Activated T-cell treated with anti-CD3 and anti-CD28 coated beads, Interleukin-2, amount 50 U/mL, for 72 hours (primary cell): ENCODE results near the gene AIRE. TPM values are rescaled to one million over a fixed set of nuclear protein-coding genes. Genes with fewer than 3 reads are reported as not detected.
"Not testable (repeated sequence)": the region's sequence is repeated elsewhere in the genome, so short reads cannot be mapped to it uniquely, and the experiment has no call there.

Experiments used
- ATAC-seq, 2 donors: fragments of 150-1000 bp; cut with Tn5 transposase; replicated peaks in 1 of 2; 2 replicates each; pipeline ENCODE4 v1.10.0; 2021; ENCODE audit warnings: moderate library complexity in 2 of 2, mild to moderate bottlenecking in 1 of 2
- DNase-seq, 2 donors: peaks; one replicate each; pipeline ENCODE4 v3.0.0; 2021 to 2022; ENCODE audit warnings: mixed read lengths in 1 of 2
- H3K27ac Mint-ChIP-seq: one replicate; pipeline ENCODE4 v1.8.0; 2022; ENCODE audit warnings: mild to moderate bottlenecking, moderate library complexity, mixed read lengths
- H3K27me3 Mint-ChIP-seq: one replicate; pipeline ENCODE4 v1.8.0; 2022; ENCODE audit warnings: low read depth, mixed read lengths
- H3K36me3 Mint-ChIP-seq, 2 donors: one replicate each; pipeline ENCODE4 v1.8.0; 2022; ENCODE audit warnings: mixed read lengths in 2 of 2, mild to moderate bottlenecking in 1 of 2; ENCODE audit not compliant: insufficient read depth in 2 of 2
- H3K4me1 Mint-ChIP-seq: one replicate; pipeline ENCODE4 v1.8.0; 2022; ENCODE audit warnings: low read depth, mixed read lengths
- H3K4me3 Mint-ChIP-seq, 2 donors: one replicate each; pipeline ENCODE4 v1.8.0; 2022; ENCODE audit warnings: mild to moderate bottlenecking in 2 of 2, mixed read lengths in 2 of 2, moderate library complexity in 2 of 2
- H3K9me3 Mint-ChIP-seq, 2 donors: one replicate each; pipeline ENCODE4 v1.8.0; 2022; ENCODE audit warnings: mixed read lengths in 2 of 2
- total RNA-seq, 2 donors: library from RNA; stranded (reverse); gene quantifications; one replicate each; pipeline ENCODE4 v1.2.3, GENCODE V29; 2022

AIRE gene
- total RNA-seq, 2 donors from 2014 or later: not detected

DNA sequence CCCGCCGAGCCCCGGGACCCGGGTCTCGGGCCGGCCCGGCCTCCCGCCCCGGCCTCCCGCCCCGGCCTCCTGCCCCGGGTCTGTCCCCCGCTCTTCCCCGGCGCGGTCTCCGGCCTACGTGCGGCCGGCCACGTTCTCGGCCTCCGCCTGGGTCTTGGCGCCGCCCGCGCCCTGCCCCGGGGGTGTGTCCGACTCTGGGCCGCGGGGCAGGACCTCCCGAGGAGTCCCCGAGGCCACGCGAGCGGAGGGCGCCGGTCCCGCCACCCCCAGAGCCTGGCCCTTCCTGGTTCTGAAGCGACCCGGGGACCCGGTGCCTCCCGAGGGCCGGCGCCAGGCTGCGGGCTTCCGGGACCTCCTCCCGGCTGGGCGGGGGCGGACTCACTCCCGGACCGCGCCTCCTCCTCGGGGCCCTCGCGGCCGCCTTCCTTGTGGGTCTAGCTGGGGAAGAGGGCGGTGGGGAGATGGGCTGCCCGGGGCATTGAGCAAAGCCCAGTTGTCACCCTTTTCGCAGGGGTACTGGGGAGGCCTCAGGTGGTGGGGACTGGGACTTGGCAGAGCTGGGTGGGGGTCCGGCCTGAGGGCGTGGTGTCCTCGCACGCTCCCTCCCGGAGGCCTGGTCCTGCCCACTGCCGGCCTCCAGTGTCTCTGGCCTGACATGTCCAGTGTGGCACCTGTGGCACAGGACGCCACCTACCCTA is 14.7 kb downstream of the AIRE start:
- peaks cover 56% of the 10 kb centered on the region for H3K4me1 Mint-ChIP-seq
- H3K36me3 Mint-ChIP-seq: no peaks in the 10 kb centered on the region
- H3K9me3 Mint-ChIP-seq: no peaks in the 10 kb centered on the region

GRCh38 chr21:44301141-44301540 is 15.5 kb downstream of the AIRE start:
- no peak for DNase-seq
- Mint-ChIP-seq H3K27me3 (no peaks in the 10 kb centered on the region), H3K27ac (no peak overlapping the region), H3K9me3 (no peaks in the 10 kb centered on the region), H3K36me3 (no peaks in the 10 kb centered on the region), H3K4me3 (peak overlapping the region; percentile 86 to 89), H3K4me1 (peaks cover 54% of the 10 kb centered on the region)
- no peak for ATAC-seq

More for the DNA sequence above, 14.7 kb downstream of the AIRE start:
- Mint-ChIP-seq H3K4me3 (peak overlapping the region; percentile 86 to 89), H3K27me3 (no peaks in the 10 kb centered on the region), H3K27ac (no peak overlapping the region)
- peak; percentile 71 to 74 for DNase-seq
- peak; percentile 54 to 67 for ATAC-seq

GRCh38 chr21:44301961-44302406 is 16.3 kb downstream of the AIRE start:
- peaks cover 54% of the 10 kb centered on the region for H3K4me1 Mint-ChIP-seq

GRCh38 chr21:44302573-44303401 is 17.1 kb downstream of the AIRE start:
- H3K27ac Mint-ChIP-seq: not testable (repeated sequence)
- H3K4me1 Mint-ChIP-seq: peaks cover 48% of the 10 kb centered on the region
- H3K4me3 Mint-ChIP-seq: peak overlapping the region; percentile 34 to 51

More at GRCh38 chr21:44301961-44302406, 16.3 kb downstream of the AIRE start:
- no peak overlapping the region for H3K27ac Mint-ChIP-seq
- H3K9me3 Mint-ChIP-seq: no peaks in the 10 kb centered on the region
- no peaks in the 10 kb centered on the region for H3K27me3 Mint-ChIP-seq
- ATAC-seq: no peak
- H3K4me3 Mint-ChIP-seq: peak overlapping the region; percentile 34 to 89
- no peaks in the 10 kb centered on the region for H3K36me3 Mint-ChIP-seq
- DNase-seq: no peak

DNA sequence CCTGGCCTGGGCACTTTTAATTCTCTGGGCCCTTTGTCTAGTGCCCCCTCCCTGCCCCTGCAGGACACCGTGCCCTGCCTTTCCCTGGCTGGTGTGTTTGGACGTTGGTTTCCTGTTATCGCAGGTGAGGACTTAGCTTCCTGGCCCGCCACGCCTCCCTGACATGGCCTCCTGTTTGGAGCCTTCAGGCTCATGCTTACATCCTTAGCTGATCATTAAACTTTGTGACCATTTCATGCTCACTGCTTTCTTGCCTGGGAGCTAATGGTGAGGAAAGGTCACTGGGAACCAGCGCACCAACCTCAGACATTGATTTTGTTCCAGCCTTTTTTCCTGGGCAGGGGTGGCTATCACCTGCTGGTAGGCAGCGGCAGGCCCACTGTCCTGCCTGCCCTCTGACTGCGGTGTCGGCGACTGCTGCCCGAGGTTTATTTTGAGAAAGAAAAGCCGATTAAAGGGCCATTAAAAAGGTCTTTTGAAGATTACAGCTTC is 17.9 kb downstream of the AIRE start:
- H3K4me3 Mint-ChIP-seq: peak overlapping the region in 1 of 2 donors; percentile 45
- ATAC-seq: no peak
- no peaks in the 10 kb centered on the region for H3K27me3 Mint-ChIP-seq
- DNase-seq: no peak
- H3K27ac Mint-ChIP-seq: no peak overlapping the region
- H3K36me3 Mint-ChIP-seq: no peaks in the 10 kb centered on the region
- peaks cover 40% of the 10 kb centered on the region for H3K4me1 Mint-ChIP-seq
- no peaks in the 10 kb centered on the region for H3K9me3 Mint-ChIP-seq

More at GRCh38 chr21:44302573-44303401, 17.1 kb downstream of the AIRE start:
- ATAC-seq, H3K9me3 Mint-ChIP-seq, H3K36me3 Mint-ChIP-seq, DNase-seq, H3K27me3 Mint-ChIP-seq: not testable (repeated sequence)

GRCh38 chr21:44304011-44304616 is 18.4 kb downstream of the AIRE start:
- peaks cover 37% of the 10 kb centered on the region for H3K4me1 Mint-ChIP-seq
- no peak for DNase-seq
- H3K36me3 Mint-ChIP-seq: no peaks in the 10 kb centered on the region
- no peaks in the 10 kb centered on the region for H3K9me3 Mint-ChIP-seq
- no peak overlapping the region for H3K4me3 Mint-ChIP-seq
- no peak overlapping the region for H3K27ac Mint-ChIP-seq
- H3K27me3 Mint-ChIP-seq: no peaks in the 10 kb centered on the region
- ATAC-seq: no peak

DNA sequence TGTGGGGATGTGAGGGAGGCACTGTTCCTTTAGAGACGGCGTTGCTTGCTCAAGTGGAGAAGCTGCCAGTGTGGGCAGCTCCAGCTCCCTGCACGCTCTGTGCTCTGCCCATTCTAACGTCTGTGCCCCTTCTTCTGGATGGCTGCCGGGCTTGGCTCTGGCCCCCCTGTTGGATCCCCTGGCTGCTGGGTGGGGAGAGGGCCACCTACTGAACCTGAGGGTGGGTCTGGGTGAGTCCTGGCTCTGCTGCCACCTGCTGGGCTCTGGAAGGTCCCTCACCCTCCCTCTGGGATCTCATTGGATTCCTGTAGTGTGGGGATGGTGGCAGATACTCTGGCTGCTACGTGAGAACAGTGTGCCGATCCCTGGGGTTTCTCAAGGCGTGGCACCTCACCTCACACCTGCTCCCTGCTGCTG is 19.2 kb downstream of the AIRE start:
- Mint-ChIP-seq H3K36me3 (no peaks in the 10 kb centered on the region), H3K27me3 (no peaks in the 10 kb centered on the region), H3K4me1 (peaks cover 37% of the 10 kb centered on the region), H3K9me3 (no peaks in the 10 kb centered on the region), H3K4me3 (no peak overlapping the region), H3K27ac (peak overlapping the region; percentile 17)
- DNase-seq: peak; percentile 30 to 54
- peak in 1 of 2 donors; percentile 39 for ATAC-seq

GRCh38 chr21:44305691-44306090 is 20.0 kb downstream of the AIRE start:
- Mint-ChIP-seq H3K4me1 (peaks cover 35% of the 10 kb centered on the region), H3K9me3 (no peaks in the 10 kb centered on the region), H3K4me3 (no peak overlapping the region), H3K27ac (no peak overlapping the region), H3K36me3 (no peaks in the 10 kb centered on the region), H3K27me3 (no peaks in the 10 kb centered on the region)
- no peak for ATAC-seq
- no peak for DNase-seq

DNA sequence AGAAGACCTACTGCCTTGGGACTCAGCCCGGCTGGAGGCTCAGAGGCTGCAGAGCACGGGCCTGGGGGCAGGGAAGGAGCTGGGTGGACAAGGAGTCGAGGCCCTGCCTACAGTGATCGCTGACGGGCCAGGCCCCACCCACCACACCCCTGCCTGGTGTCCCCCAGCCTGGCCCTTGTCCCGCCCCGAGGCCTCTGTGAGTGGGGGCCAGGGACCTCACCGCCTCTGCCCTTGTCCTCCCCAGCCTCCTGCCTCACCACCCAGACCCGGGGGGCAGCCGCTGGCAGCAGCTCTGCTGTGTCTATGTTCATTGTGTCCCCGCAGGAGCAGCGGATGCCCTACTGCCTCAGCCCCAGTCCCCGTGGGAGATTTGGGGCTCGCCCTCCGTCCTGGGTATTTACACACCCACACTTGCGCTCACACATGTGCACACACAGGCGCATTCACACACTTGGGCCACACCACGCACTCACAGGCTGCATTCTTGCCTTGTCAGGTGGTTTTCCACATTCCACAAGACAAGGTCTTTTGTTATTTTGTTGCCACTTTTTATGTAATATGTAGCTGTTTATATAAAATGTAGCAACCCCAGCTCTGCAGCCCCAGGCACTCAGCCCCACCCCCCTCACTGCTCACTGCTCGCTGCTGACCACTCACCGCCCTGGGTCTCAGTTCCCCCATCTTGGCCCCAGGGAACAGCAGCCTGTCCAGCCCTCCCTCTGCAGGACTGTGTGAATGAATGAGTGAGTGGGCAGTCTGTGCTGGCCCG is 21.4 kb downstream of the AIRE start:
- no peak for DNase-seq
- Mint-ChIP-seq H3K36me3 (peaks cover 4 to 5% of the 10 kb centered on the region in 2 donors), H3K4me3 (no peak overlapping the region), H3K4me1 (peaks cover 22% of the 10 kb centered on the region), H3K27ac (no peak overlapping the region), H3K9me3 (no peaks in the 10 kb centered on the region), H3K27me3 (no peaks in the 10 kb centered on the region)
- no peak for ATAC-seq

DNA sequence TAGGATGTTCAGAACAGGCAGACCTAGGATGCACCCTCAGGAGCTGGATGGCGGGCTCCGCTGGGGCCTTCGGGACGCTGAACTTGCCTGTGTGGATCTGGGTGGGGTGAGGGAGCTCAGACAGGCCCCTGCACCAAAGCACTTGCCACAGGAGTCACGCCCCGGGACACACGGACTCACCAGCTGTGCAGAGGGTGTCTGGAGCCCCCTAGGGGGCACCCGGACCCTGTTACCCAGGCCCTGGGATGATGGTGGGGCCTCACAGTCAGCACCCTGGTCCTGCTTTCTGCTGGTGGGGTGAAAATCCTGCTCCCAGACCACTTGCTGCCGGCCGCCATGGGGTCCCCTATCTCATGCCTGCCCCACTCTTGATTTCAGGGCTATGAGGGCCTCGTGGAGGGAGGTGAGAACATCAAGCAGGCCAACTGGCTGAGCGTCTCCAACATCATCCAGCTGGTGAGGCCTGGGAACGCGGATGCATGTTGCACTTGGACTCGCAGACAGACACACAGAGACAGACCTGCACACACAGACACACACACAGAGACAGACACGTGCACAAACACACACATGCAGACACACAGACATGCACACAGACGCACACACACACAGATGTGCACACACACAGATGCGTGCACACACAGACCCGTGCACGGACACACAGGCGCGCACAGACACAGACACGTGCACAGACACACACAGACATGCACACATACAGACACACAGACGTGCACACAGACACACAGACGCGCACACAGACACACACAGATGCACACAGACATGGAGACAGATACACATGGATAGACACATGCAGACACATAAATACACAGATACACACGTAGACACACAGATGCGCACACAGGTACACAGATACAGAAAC is 25.2 kb downstream of the AIRE start:
- H3K27me3 Mint-ChIP-seq: no peaks in the 10 kb centered on the region
- ATAC-seq: no peak
- no peak overlapping the region for H3K4me3 Mint-ChIP-seq
- no peaks in the 10 kb centered on the region for H3K4me1 Mint-ChIP-seq
- no peaks in the 10 kb centered on the region for H3K9me3 Mint-ChIP-seq
- H3K36me3 Mint-ChIP-seq: peaks cover 4 to 5% of the 10 kb centered on the region in 2 donors
- H3K27ac Mint-ChIP-seq: no peak overlapping the region
- DNase-seq: no peak

GRCh38 chr21:44312089-44312488 is 26.4 kb downstream of the AIRE start:
- Mint-ChIP-seq H3K27ac (no peak overlapping the region), H3K36me3 (peaks cover 4 to 5% of the 10 kb centered on the region in 2 donors), H3K9me3 (no peaks in the 10 kb centered on the region), H3K4me1 (no peaks in the 10 kb centered on the region), H3K4me3 (no peak overlapping the region), H3K27me3 (no peaks in the 10 kb centered on the region)
- DNase-seq: no peak
- no peak for ATAC-seq

DNA sequence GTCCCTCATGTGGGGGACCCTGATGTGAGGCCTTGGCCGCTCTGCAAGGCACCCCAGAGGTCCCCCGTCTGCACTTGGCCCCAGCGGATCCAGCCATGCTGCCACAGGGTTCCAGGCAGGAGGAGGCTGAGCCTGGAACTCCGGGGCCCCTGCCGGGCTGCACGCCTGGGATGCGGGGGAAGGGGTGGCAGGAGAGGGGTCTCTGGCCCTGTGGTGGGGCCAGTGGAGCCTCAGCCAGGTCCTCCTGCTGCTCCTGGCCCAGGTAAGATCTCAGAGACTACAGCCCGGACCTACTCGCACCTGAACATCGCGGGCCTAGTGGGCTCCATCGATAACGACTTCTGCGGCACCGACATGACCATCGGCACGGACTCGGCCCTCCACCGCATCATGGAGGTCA is 27.0 kb downstream of the AIRE start:
- H3K36me3 Mint-ChIP-seq: peaks cover 4 to 5% of the 10 kb centered on the region in 2 donors
- no peak overlapping the region for H3K4me3 Mint-ChIP-seq
- no peak for DNase-seq
- H3K9me3 Mint-ChIP-seq: no peaks in the 10 kb centered on the region
- no peak overlapping the region for H3K27ac Mint-ChIP-seq
- no peak for ATAC-seq
- H3K4me1 Mint-ChIP-seq: no peaks in the 10 kb centered on the region
- H3K27me3 Mint-ChIP-seq: no peaks in the 10 kb centered on the region
